ENCODE results near the gene SLC6A13. TPM values are rescaled to one million over a fixed set of nuclear protein-coding genes. Genes with fewer than 3 reads are reported as not detected.

The SLC6A13 gene
- total RNA-seq, 2 donors from 2014 or later: 0.85 TPM; not detected in 1

DNA sequence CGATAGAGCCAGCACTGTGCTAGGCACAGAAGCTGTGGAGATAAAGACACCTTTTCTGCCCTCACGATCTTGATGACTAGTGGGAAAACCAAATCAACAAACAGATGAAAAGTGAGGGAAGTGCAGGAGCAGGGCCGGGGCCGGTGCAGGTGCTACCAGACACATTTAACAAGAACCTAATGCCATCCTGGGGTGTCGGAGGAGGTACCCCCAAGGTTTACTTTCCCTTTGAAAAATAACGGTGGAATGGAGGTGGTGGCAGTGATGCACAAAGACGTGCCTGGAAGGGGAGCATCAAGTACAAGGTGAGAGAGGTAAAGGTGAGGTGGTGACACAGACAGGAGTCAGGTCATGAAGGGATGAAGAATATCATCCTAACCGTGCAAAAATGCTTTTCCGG, 22.1 kb downstream of the SLC6A13 start:
- Histone ChIP-seq H3K9me3 (no peaks in the 10 kb centered on the region), H3K4me3 (no peak overlapping the region), H3K27me3 (replicated peaks; ENCODE audit: insufficient read depth) (no peaks in the 10 kb centered on the region), H3K4me1 (replicated peaks) (no peaks in the 10 kb centered on the region), H3K36me3 (no peaks in the 10 kb centered on the region), H3K27ac (no peak overlapping the region)
- intact Hi-C loops (cut with DNase I): no loop called here
- no peak for DNase-seq (ENCODE audit: low spot score)
- 82% methylated on average over 9 of the region's 9 CpGs for WGBS
- no peak for TF ChIP-seq POLR2AphosphoS5 (IDR thresholded peaks at IDR 0.05)
- TF ChIP-seq, protein P1, sequence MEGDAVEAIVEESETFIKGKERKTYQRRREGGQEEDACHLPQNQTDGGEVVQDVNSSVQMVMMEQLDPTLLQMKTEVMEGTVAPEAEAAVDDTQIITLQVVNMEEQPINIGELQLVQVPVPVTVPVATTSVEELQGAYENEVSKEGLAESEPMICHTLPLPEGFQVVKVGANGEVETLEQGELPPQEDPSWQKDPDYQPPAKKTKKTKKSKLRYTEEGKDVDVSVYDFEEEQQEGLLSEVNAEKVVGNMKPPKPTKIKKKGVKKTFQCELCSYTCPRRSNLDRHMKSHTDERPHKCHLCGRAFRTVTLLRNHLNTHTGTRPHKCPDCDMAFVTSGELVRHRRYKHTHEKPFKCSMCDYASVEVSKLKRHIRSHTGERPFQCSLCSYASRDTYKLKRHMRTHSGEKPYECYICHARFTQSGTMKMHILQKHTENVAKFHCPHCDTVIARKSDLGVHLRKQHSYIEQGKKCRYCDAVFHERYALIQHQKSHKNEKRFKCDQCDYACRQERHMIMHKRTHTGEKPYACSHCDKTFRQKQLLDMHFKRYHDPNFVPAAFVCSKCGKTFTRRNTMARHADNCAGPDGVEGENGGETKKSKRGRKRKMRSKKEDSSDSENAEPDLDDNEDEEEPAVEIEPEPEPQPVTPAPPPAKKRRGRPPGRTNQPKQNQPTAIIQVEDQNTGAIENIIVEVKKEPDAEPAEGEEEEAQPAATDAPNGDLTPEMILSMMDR (IDR thresholded peaks at IDR 0.05): no peak
- TF ChIP-seq POLR2A (IDR thresholded peaks at IDR 0.05): no peak

DNA sequence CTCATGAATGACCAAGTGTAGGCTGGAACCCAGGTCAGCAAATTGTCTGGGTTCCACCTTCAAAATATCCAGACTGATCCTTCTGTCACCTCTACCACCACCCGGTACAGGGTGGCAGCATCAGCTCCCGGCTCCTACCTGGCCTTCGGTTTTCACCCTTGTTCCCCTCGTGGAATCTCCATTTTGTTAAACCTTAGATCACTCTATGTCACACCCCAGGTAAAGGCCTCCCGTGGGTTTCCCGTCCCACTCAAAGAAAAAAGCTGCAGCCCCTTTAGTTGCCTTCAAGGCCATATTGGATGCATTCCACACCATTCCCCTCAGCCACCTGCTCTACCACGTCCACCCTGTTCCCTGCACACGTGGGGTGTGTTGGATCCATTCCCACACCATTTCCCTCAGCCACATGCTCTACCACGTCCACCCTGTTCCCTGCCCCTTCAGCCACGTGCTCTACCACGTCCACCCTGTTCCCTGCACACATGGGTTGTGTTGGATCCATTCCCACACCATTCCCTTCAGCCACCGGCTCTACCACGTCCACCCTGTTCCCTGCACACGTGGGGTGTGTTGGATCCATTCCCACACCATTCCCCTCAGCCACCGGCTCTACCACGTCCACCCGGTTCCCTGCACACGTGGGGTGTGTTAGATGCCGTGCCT, 23.8 kb downstream of the SLC6A13 start:
- intact Hi-C loops (cut with DNase I): no loop called here
- H3K9me3 ChIP-seq: no peaks in the 10 kb centered on the region
- 77% methylated on average over 19 of the region's 19 CpGs for WGBS

DNA sequence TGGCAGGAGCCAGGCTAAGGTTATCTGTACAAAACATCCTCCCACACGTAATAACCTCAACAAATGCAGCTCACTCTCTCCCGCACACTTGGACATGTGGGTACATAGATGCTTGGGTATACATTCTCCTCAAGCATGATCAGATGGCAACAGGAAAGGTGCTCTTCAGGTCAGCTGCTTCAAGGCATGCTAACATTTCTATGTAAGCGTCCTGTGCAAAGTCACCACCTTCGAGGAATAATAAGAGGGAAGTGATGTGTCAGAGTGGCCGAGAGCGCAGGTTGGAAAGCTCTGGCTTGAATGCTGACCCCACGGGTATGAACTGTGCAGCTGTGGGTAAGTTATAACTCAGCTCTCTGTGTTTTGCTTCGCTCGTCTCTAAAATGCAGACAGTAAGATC, 24.5 kb downstream of the SLC6A13 start:
- TF ChIP-seq POLR2A (IDR thresholded peaks at IDR 0.05): no peak
- TF ChIP-seq, protein P1 (IDR thresholded peaks at IDR 0.05): no peak
- TF ChIP-seq POLR2AphosphoS5 (IDR thresholded peaks at IDR 0.05): no peak
- Histone ChIP-seq H3K27ac (no peak overlapping the region), H3K27me3 (replicated peaks; ENCODE audit: insufficient read depth) (no peaks in the 10 kb centered on the region), H3K4me1 (replicated peaks) (no peaks in the 10 kb centered on the region), H3K36me3 (no peaks in the 10 kb centered on the region), H3K9me3 (no peaks in the 10 kb centered on the region), H3K4me3 (no peak overlapping the region)
- WGBS: 86% methylated on average over 9 of the region's 9 CpGs
- DNase-seq (ENCODE audit: low spot score): no peak
- intact Hi-C loops (cut with DNase I): no loop called here

More for the DNA sequence above, 23.8 kb downstream of the SLC6A13 start:
- no peak for TF ChIP-seq POLR2AphosphoS5 (IDR thresholded peaks at IDR 0.05)
- no peak for TF ChIP-seq POLR2A (IDR thresholded peaks at IDR 0.05)
- TF ChIP-seq, protein P1 (IDR thresholded peaks at IDR 0.05): no peak
- DNase-seq (ENCODE audit: low spot score): no peak
- Histone ChIP-seq H3K4me3 (no peak overlapping the region), H3K27ac (no peak overlapping the region), H3K36me3 (no peaks in the 10 kb centered on the region), H3K4me1 (replicated peaks) (no peaks in the 10 kb centered on the region), H3K27me3 (replicated peaks; ENCODE audit: insufficient read depth) (no peaks in the 10 kb centered on the region)

DNA sequence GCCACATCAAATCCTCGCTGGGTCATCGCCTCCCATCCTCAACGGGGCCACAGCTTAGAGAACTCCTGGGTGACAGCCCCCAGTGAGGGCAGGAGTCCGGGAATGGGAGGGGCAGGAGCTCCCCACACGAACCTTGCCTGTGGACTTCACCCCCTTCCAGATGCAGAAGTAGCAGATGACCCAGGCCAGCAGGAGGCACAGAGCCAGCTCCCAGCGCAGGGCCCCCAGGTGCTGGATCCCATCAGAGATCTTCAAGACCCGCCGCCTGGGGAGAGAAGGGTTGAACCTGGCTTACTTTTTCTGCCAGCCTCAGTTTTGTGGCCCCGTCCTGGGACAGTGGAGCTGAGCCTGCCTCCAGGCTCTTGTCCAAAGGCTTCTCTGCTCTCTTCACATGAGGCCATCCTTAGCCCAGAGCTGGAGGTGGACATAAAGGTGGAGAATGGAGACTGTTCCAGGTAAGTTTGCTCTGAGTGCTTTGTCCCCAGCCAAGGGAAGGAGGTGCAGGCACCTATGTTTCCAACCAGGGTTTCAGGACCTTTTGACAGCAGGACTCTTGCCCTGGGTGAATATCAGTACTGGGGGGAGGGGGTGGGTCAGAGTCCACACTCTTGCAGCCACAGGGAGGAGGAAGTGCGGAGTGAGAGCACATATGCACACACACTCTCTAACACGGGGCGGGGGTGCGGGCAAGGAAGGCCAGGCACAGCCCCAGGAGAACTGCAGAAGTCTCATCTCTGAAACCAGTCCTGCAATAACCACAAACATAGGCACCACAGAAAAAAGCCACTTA, 25.4 kb downstream of the SLC6A13 start:
- H3K9me3 ChIP-seq: no peaks in the 10 kb centered on the region
- DNase-seq (ENCODE audit: low spot score): no peak
- H3K4me3 ChIP-seq: no peak overlapping the region
- WGBS: 91% methylated on average over 13 of the region's 13 CpGs
- no peak overlapping the region for H3K27ac ChIP-seq
- TF ChIP-seq POLR2AphosphoS5 (IDR thresholded peaks at IDR 0.05) (no peak), POLR2A (IDR thresholded peaks at IDR 0.05) (no peak)
- TF ChIP-seq, protein P1 (IDR thresholded peaks at IDR 0.05): no peak
- H3K27me3 ChIP-seq (replicated peaks; ENCODE audit: insufficient read depth): no peaks in the 10 kb centered on the region
- H3K4me1 ChIP-seq (replicated peaks): no peaks in the 10 kb centered on the region
- intact Hi-C loops (cut with DNase I): no loop called here
- H3K36me3 ChIP-seq: no peaks in the 10 kb centered on the region
